ENCODE results near the gene FAM83E. TPM values are rescaled to one million over a fixed set of nuclear protein-coding genes. Genes with fewer than 3 reads are reported as not detected.

FAM83E gene
- total and polyA plus RNA-seq, 10 of the 15 experiments (the other 5 are each of a cell fraction or from before 2014, with no cell fraction given): 0.14 to 2.5 (median 0.33) TPM; not detected in 4

- TF ChIP-seq, protein P1, sequence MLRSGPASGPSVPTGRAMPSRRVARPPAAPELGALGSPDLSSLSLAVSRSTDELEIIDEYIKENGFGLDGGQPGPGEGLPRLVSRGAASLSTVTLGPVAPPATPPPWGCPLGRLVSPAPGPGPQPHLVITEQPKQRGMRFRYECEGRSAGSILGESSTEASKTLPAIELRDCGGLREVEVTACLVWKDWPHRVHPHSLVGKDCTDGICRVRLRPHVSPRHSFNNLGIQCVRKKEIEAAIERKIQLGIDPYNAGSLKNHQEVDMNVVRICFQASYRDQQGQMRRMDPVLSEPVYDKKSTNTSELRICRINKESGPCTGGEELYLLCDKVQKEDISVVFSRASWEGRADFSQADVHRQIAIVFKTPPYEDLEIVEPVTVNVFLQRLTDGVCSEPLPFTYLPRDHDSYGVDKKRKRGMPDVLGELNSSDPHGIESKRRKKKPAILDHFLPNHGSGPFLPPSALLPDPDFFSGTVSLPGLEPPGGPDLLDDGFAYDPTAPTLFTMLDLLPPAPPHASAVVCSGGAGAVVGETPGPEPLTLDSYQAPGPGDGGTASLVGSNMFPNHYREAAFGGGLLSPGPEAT (IDR thresholded peaks at IDR 0.05; ENCODE audit: low read depth): 0 out of 2 replicates have a peak, but pooled peaks have one; percentile 6
- TF ChIP-seq ZBTB4 (CRISPR knock-in tag; IDR thresholded peaks at IDR 0.05) (no peak), IKZF1 (conservative IDR thresholded peaks at IDR 0.05) (peak; percentile 57; the same call in 1 of the 2 replicates), YY1 (IDR thresholded peaks at IDR 0.05; ENCODE audit: low read depth, low read length) (peak; percentile 100), BHLHE40 (IDR thresholded peaks at IDR 0.05; ENCODE audit: borderline replicate concordance in 1 of 2, low read depth in 2 of 2, low read length in 1 of 2) (peak; percentile 25 to 42; a peak in 1 of 4 replicates), MYB (IDR thresholded peaks at IDR 0.05; ENCODE audit: borderline replicate concordance, low read depth, low read length) (no peak), REST (IDR thresholded peaks at IDR 0.05; ENCODE audit: low read depth, low read length) (no peak), ZZZ3 (IDR thresholded peaks at IDR 0.05; ENCODE audit: control insufficient read depth, insufficient read length, low read depth) (no peak), NR2C1 (IDR thresholded peaks at IDR 0.05) (peak; percentile 85), SMARCA5 (IDR thresholded peaks at IDR 0.05) (no peak), FOS (IDR thresholded peaks at IDR 0.05; ENCODE audit: borderline replicate concordance, extremely low read depth, insufficient read length) (peak; percentile 21), ZNF217 (IDR thresholded peaks at IDR 0.05) (no peak), MTA3 (IDR thresholded peaks at IDR 0.05; ENCODE audit: borderline replicate concordance, low read length) (no peak), TAF1 (IDR thresholded peaks at IDR 0.05; ENCODE audit: borderline replicate concordance, low read depth, low read length) (peak; percentile 39; the same call in 1 of the 2 replicates), HCFC1 (IDR thresholded peaks at IDR 0.05; ENCODE audit: low read length) (peak; percentile 84), ZNF687 (IDR thresholded peaks at IDR 0.05) (no peak), DPF2 (IDR thresholded peaks at IDR 0.05) (0 out of 2 replicates have a peak, but pooled peaks have one; percentile 7), POLR2A (IDR thresholded peaks at IDR 0.05; ENCODE audit: low read depth, low read length) (peak; percentile 64), MEF2B (IDR thresholded peaks at IDR 0.05; ENCODE audit: partially characterized antibody, poor library complexity, severe bottlenecking) (no peak)
Observed at GRCh38 chr19:48624067-48624594, 9.3 kb upstream of the FAM83E start (continued).

All from GM12878 (cell line).